Trophoblast cell (in vitro differentiated cells and primary cell): Measurements from ENCODE around the gene ZNF598.

ENCODE experiments used
- DNase-seq, 2 donors: peaks; one replicate each; pipeline ENCODE4 v3.0.0-alpha.2; 2016
- H2AFZ ChIP-seq: 2 replicates; pipeline ENCODE4 v1.6.1; 2013; ENCODE audit warnings: low read length, moderate library complexity, mild to moderate bottlenecking; ENCODE audit not compliant: insufficient read depth, poor library complexity
- H2AK5ac ChIP-seq: 2 replicates; pipeline ENCODE4 v1.6.1; 2013; ENCODE audit warnings: mild to moderate bottlenecking, low read length
- H2BK120ac ChIP-seq: 2 replicates; pipeline ENCODE4 v1.6.1; 2013; ENCODE audit warnings: low read length, mild to moderate bottlenecking, moderate library complexity; ENCODE audit not compliant: insufficient read depth, poor library complexity
- H2BK12ac ChIP-seq: 2 replicates; pipeline ENCODE4 v1.6.1; 2013; ENCODE audit warnings: mild to moderate bottlenecking, low read length, moderate library complexity
- H2BK5ac ChIP-seq: 2 replicates; pipeline ENCODE4 v1.6.1; 2013; ENCODE audit warnings: low read length, low read depth, moderate library complexity, mild to moderate bottlenecking; ENCODE audit not compliant: poor library complexity
- H3K14ac ChIP-seq: 2 replicates; pipeline ENCODE4 v1.6.1; 2013; ENCODE audit warnings: mild to moderate bottlenecking, low read length
- H3K18ac ChIP-seq: 2 replicates; pipeline ENCODE4 v1.6.1; 2013; ENCODE audit warnings: mild to moderate bottlenecking, low read length
- H3K23ac ChIP-seq: 2 replicates; pipeline ENCODE4 v1.6.1; 2013; ENCODE audit warnings: low read length
- H3K27ac ChIP-seq: 2 replicates; pipeline ENCODE4 v1.5.1; 2013; ENCODE audit warnings: low read depth, mild to moderate bottlenecking, inconsistent platforms, low read length, moderate library complexity
- H3K27me3 ChIP-seq: 2 replicates; pipeline ENCODE4 v1.6.1; 2013; ENCODE audit warnings: inconsistent platforms, mild to moderate bottlenecking, low read length, moderate library complexity; ENCODE audit not compliant: insufficient read depth
- H3K36me3 ChIP-seq, 2 experiments: 1 replicate in 1 of 2; 2 replicates in 1 of 2; pipeline ENCODE4 v1.6.1; 2013; ENCODE audit warnings: low read length in 2 of 2, mild to moderate bottlenecking in 2 of 2, moderate library complexity in 1 of 2; ENCODE audit not compliant: insufficient read depth in 2 of 2, control insufficient read depth in 1 of 2
- H3K4ac ChIP-seq: 2 replicates; pipeline ENCODE4 v1.6.1; 2013; ENCODE audit warnings: low read depth, mild to moderate bottlenecking, low read length, moderate library complexity
- H3K4me1 ChIP-seq, 2 experiments: 1 replicate in 1 of 2; 2 replicates in 1 of 2; pipeline ENCODE4 v1.6.1; 2013; ENCODE audit warnings: low read length in 2 of 2, mild to moderate bottlenecking in 2 of 2, moderate library complexity in 1 of 2; ENCODE audit not compliant: insufficient read depth in 2 of 2, control insufficient read depth in 1 of 2
- H3K4me2 ChIP-seq: 2 replicates; pipeline ENCODE4 v1.6.1; 2013; ENCODE audit warnings: inconsistent platforms, mild to moderate bottlenecking, low read length, moderate library complexity
- H3K4me3 ChIP-seq: 2 replicates; pipeline ENCODE4 v1.5.1; 2013; ENCODE audit warnings: mild to moderate bottlenecking, low read depth, low read length, inconsistent platforms
- H3K79me1 ChIP-seq: one replicate; pipeline ENCODE4 v1.6.1; 2013; ENCODE audit warnings: low read length
- H3K79me2 ChIP-seq: 2 replicates; pipeline ENCODE4 v1.6.1; 2013; ENCODE audit warnings: low read length, mild to moderate bottlenecking; ENCODE audit not compliant: control insufficient read depth, insufficient read depth, poor library complexity
- H3K9ac ChIP-seq: 2 replicates; pipeline ENCODE4 v1.6.1; 2013; ENCODE audit warnings: mild to moderate bottlenecking, low read length
- H3K9me3 ChIP-seq: 2 replicates; pipeline ENCODE4 v1.6.1; 2013; ENCODE audit warnings: low read depth, mild to moderate bottlenecking, control low read depth, inconsistent platforms, low read length; ENCODE audit not compliant: insufficient read depth
- H4K12ac ChIP-seq: 2 replicates; pipeline ENCODE4 v1.6.1; 2013; ENCODE audit warnings: low read depth, mild to moderate bottlenecking, low read length, moderate library complexity
- H4K8ac ChIP-seq: 2 replicates; pipeline ENCODE4 v1.6.1; 2013; ENCODE audit warnings: low read depth, mild to moderate bottlenecking, low read length, moderate library complexity
- H4K91ac ChIP-seq: one replicate; pipeline ENCODE4 v1.6.1; 2013; ENCODE audit warnings: low read depth, mild to moderate bottlenecking, low read length, moderate library complexity
- WGBS: extraction: QIAGEN DNeasy Blood & Tissue Kit; methylation state at CpG from one replicate; pipeline ENCODE4 v1.1.7; 2013; ENCODE audit warnings: missing lambda C conversion rate; ENCODE audit not compliant: insufficient read length, insufficient coverage; ENCODE audit errors: extremely low coverage; 5-methylcytosine and 5-hydroxymethylcytosine counted together

Gene ZNF598

DNA sequence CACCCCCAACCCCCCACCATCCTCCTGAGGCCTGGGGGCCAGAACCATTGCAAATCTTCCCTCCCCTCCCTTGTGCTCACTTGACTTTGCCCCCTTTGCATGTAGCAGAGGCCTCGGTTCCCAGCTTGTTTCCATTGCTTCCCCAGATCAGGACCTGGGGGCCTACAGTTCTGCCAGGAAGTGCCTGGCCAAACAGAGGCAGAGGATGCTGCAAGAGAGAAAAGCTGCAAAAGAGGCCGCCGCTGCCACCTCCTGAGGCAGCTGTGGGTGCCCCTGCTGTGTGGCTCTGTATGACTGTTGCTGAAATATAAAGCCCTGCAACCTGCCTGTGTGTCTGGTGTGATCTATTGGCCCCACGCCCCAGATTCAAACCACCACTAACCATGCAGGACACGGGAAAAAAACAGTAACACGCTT lies 48.0 kb downstream of the ZNF598 start:
- no peak overlapping the region for H4K91ac ChIP-seq
- no peak overlapping the region for H3K23ac ChIP-seq

DNA sequence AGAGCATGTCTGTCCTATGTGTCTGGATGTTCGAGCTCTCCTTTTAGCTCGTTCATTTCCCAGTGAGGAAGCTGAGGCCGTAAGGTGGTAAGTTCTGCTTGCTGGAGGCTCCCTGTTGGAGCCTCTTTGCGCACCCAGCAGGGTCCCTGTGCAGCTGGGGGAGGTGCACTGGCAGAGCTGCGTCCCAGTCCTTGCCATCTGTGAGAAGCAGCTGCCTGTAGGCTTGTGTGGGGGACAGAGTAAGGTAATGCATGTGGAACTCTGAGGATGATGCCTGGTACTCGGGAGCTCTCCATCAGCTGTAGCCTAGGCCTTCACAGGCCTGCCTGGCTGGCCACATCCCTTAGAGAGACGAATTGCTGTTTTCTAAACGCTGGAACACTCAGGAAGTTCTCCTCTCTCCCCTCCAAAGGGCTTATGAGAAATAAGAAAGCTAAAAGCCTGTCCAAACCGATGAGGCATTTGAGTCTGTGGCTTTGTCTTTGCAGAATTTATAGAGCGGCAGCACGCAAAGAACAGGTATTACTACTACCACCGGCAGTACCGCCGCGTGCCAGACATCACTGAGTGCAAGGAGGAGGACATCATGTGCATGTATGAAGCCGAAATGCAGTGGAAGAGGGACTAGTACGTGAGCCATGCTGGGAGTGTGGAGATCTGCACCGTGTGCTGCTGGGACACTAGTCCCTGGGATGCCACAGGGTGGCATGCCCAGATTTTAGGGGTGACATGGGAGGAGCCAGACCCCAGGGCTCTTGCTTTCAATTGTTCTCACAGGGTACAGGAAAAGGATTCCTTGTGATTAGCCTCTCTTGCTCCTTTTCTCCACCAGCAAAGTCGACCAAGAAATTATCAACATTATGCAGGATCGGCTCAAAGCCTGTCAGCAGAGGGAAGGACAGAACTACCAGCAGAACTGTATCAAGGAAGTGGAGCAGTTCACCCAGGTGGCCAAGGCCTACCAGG lies 48.7 kb downstream of the ZNF598 start:
- no peak overlapping the region for H3K18ac ChIP-seq
- peaks cover 25% of the 10 kb centered on the region for H3K79me2 ChIP-seq
- peaks cover 16% of the 10 kb centered on the region for H3K79me1 ChIP-seq
- no peak overlapping the region for H3K14ac ChIP-seq
- no peak overlapping the region for H3K9ac ChIP-seq
- H2BK5ac ChIP-seq, result no peak overlapping the region
- H3K27me3 ChIP-seq, result no peaks in the 10 kb centered on the region
- H3K4me1 ChIP-seq, result peaks cover 5 to 15% of the 10 kb centered on the region in 2 experiments
- no CpG with 5 or more reads among the region's 20 CpGs for WGBS
- H2BK12ac ChIP-seq, result no peak overlapping the region
- H3K36me3 ChIP-seq, result peaks cover 23 to 28% of the 10 kb centered on the region in 2 experiments
- no peak overlapping the region for H3K27ac ChIP-seq
- H2AFZ ChIP-seq, result no peak overlapping the region
- no peak overlapping the region for H4K91ac ChIP-seq
- peak overlapping the region; percentile 95 for H3K4me2 ChIP-seq
- no peak overlapping the region for H2AK5ac ChIP-seq
- DNase-seq, result peak; percentile 40 to 56
- no peak overlapping the region for H4K12ac ChIP-seq
- no peak overlapping the region for H3K4me3 ChIP-seq
- H3K4ac ChIP-seq, result no peak overlapping the region
- H3K23ac ChIP-seq, result no peak overlapping the region
- no peaks in the 10 kb centered on the region for H3K9me3 ChIP-seq
- H2BK120ac ChIP-seq, result no peak overlapping the region
- no peak overlapping the region for H4K8ac ChIP-seq

More for the DNA sequence above, 48.0 kb downstream of the ZNF598 start:
- Histone ChIP-seq H3K4ac (no peak overlapping the region), H2BK5ac (no peak overlapping the region), H2AFZ (no peak overlapping the region), H3K18ac (no peak overlapping the region), H3K79me1 (peaks cover 16% of the 10 kb centered on the region), H2AK5ac (no peak overlapping the region), H4K12ac (no peak overlapping the region), H4K8ac (no peak overlapping the region), H3K27ac (no peak overlapping the region), H3K27me3 (no peaks in the 10 kb centered on the region), H2BK12ac (no peak overlapping the region), H3K9ac (no peak overlapping the region), H3K14ac (no peak overlapping the region), H3K79me2 (peaks cover 25% of the 10 kb centered on the region), H3K36me3 (peaks cover 23 to 28% of the 10 kb centered on the region in 2 experiments), H3K9me3 (no peaks in the 10 kb centered on the region), H2BK120ac (no peak overlapping the region), H3K4me1 (peaks cover 6 to 15% of the 10 kb centered on the region in 2 experiments), H3K4me3 (no peak overlapping the region), H3K4me2 (no peak overlapping the region)
- DNase-seq, result no peak
- no CpG with 5 or more reads among the region's 6 CpGs for WGBS

DNA sequence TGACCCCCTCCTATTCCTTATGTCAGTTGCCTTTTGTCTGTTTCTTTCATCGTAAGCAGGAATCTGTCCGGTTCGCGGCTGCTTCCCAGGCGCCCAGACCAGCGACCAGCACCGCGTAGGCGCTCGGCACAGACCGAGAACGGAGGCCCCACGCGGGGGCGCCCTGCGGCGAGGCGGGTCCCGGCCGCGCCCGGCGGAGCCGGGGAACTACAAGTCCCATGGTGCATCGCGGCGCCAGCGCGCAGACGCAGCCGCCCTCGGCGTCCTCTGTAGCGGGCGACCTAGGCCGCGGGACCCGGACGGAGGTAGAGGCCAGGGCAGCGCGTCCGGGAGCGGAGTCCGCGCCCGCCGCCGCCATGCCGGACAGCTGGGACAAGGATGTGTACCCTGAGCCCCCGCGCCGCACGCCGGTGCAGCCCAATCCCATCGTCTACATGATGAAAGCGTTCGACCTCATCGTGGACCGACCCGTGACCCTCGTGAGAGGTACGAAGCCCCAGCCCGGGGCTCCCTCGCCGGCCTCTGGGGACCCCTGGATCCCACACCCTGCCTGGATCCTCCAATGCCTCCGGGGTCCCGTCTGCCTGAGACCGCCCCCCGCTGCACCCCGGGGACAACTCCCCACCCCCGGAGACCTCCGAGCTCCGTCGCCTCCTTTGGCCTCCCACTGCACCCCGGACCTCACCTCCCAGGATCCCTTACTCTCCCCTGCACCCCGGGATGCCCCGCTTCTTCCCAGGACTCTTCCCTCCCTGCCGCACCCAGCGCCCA lies 50.2 kb downstream of the ZNF598 start, which contains the start of gene NDUFB10:
Gene NDUFB10, plus strand, starts transcription at position 270 of the 771 bp plus-strand sequence. Its CDS starts 87 bp downstream, at position 357.
- Histone ChIP-seq H2BK5ac (peak within 1 kb of the TSS; percentile 8), H2BK12ac (peak within 1 kb of the TSS; percentile 20), H2AK5ac (peak within 1 kb of the TSS; percentile 49), H3K4me2 (peak within 1 kb of the TSS; percentile 95), H3K27ac (no peak within 1 kb of the TSS), H3K79me2 (peaks cover 18% of the 10 kb centered on the region), H3K79me1 (peaks cover 10% of the 10 kb centered on the region), H4K12ac (peak within 1 kb of the TSS; percentile 82), H3K18ac (peak within 1 kb of the TSS; percentile 93), H3K4me3 (peak within 1 kb of the TSS; percentile 99), H3K27me3 (no peaks in the 10 kb centered on the region), H3K9me3 (no peaks in the 10 kb centered on the region), H3K36me3 (peaks cover 23 to 28% of the 10 kb centered on the region in 2 experiments), H2AFZ (peak within 1 kb of the TSS; percentile 99), H3K14ac (peak within 1 kb of the TSS; percentile 78), H3K9ac (peak within 1 kb of the TSS; percentile 99), H4K91ac (peak within 1 kb of the TSS; percentile 81), H3K4me1 (peaks cover 0 to 10% of the 10 kb centered on the region in 2 experiments), H4K8ac (peak within 1 kb of the TSS; percentile 100), H2BK120ac (peak within 1 kb of the TSS; percentile 17), H3K4ac (peak within 1 kb of the TSS; percentile 59), H3K23ac (no peak within 1 kb of the TSS)
- DNase-seq, result peak; percentile 89 to 97
- WGBS, result no CpG with 5 or more reads among the region's 79 CpGs

DNA sequence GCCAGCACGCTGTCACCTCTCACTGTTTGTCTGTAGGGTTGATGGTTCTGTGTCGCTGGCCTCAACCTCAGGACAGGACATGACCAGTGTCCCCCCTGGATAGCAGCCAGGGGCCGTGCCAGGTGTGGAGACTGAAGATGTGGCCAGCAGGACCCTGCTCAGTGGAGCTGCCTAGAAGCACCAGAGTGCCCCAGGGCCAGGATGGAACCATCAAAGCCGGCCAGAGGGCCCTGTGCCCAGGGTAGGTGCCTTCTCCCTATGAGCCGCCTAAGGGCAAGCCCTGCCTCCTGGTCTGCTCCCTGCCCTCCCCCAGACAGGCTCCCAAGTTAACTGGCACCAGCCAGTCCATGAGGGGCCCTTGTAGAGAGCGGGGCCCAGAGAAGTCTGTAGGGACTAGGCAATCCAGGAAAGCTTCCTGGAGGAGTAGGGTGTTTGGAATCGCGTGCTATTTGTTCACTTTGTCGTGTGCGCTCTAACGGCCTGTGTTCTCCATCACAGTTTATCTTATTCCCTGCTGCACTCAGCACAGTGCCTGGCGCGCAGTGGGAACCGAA lies 50.8 kb downstream of the ZNF598 start:
- H3K23ac ChIP-seq, result no peak overlapping the region
- WGBS, result no CpG with 5 or more reads among the region's 14 CpGs

More for the DNA sequence above, 50.8 kb downstream of the ZNF598 start:
- Histone ChIP-seq H3K4me2 (peak overlapping the region; percentile 95), H3K4me1 (peaks cover 0 to 10% of the 10 kb centered on the region in 2 experiments), H3K79me1 (peaks cover 8% of the 10 kb centered on the region), H2AK5ac (peak overlapping the region; percentile 11), H3K9ac (peak overlapping the region; percentile 75), H3K9me3 (no peaks in the 10 kb centered on the region), H3K36me3 (peaks cover 21 to 27% of the 10 kb centered on the region in 2 experiments), H2BK5ac (no peak overlapping the region), H3K79me2 (peaks cover 11% of the 10 kb centered on the region), H3K4ac (peak overlapping the region; percentile 53), H3K4me3 (no peak overlapping the region), H3K27ac (no peak overlapping the region), H2BK120ac (peak overlapping the region; percentile 17), H3K18ac (no peak overlapping the region), H2AFZ (peak overlapping the region; percentile 89), H4K91ac (peak overlapping the region; percentile 40), H3K27me3 (no peaks in the 10 kb centered on the region), H3K14ac (no peak overlapping the region), H4K12ac (peak overlapping the region; percentile 71), H2BK12ac (peak overlapping the region; percentile 20), H4K8ac (peak overlapping the region; percentile 78)
- no peak for DNase-seq
